Neural cell (in vitro differentiated cells): ENCODE measurements around the gene TLE4. TPM values are rescaled to one million over a fixed set of nuclear protein-coding genes. Genes with fewer than 3 reads are reported as not detected.

Experiments
- H2AFZ ChIP-seq: fragments of 200-600, 300-800 bp; sonication (generic), shearing (Covaris generic); 2 replicates; pipeline ENCODE4 v1.6.0; 2014; ENCODE audit warnings: low read depth, mild to moderate bottlenecking, antibody characterized with exemption, low read length, moderate library complexity
- H3F3A ChIP-seq: fragments of 200-600 bp; shearing (Covaris generic); 2 replicates; pipeline ENCODE4 v1.6.1; 2016; ENCODE audit warnings: mild to moderate bottlenecking, moderate library complexity, mixed read lengths, antibody characterized with exemption, low read length; ENCODE audit not compliant: insufficient read depth, poor library complexity, severe bottlenecking
- H3K27ac ChIP-seq: fragments of 200-600, 300-800 bp; sonication (generic), shearing (Covaris generic); 2 replicates; pipeline ENCODE4 v1.5.1; 2014; ENCODE audit warnings: mild to moderate bottlenecking, low read length, moderate library complexity
- H3K27me3 ChIP-seq: fragments of 300-800, 200-600 bp; sonication (generic), shearing (Covaris generic); 2 replicates; pipeline ENCODE4 v1.6.0; 2014; ENCODE audit warnings: mild to moderate bottlenecking, low read depth, low read length, moderate library complexity; ENCODE audit not compliant: insufficient read depth
- H3K36me3 ChIP-seq: fragments of 300-800, 200-600 bp; sonication (generic), shearing (Covaris generic); 2 replicates; pipeline ENCODE4 v1.5.1; 2014; ENCODE audit warnings: mild to moderate bottlenecking, antibody characterized with exemption, low read length, moderate library complexity; ENCODE audit not compliant: insufficient read depth
- H3K4me2 ChIP-seq: fragments of 300-800, 200-600 bp; sonication (generic), shearing (Covaris generic); 2 replicates; pipeline ENCODE4 v1.6.0; 2014; ENCODE audit warnings: mild to moderate bottlenecking, low read length
- H3K4me3 ChIP-seq: fragments of 300-800, 200-600 bp; sonication (generic), shearing (Covaris generic); 2 replicates; pipeline ENCODE4 v1.5.1; 2014; ENCODE audit warnings: mild to moderate bottlenecking, low read length, moderate library complexity
- H3K79me2 ChIP-seq: fragments of 200-600 bp; shearing (Covaris generic); replicated peaks from 2 replicates; pipeline ENCODE4 v1.6.0; 2014; ENCODE audit warnings: mild to moderate bottlenecking, low read length, moderate library complexity; ENCODE audit not compliant: insufficient read depth
- H3K9ac ChIP-seq: fragments of 300-800, 200-600 bp; sonication (generic), shearing (Covaris generic); 2 replicates; pipeline ENCODE4 v1.6.1; 2016; ENCODE audit warnings: mild to moderate bottlenecking, low read length, mixed read lengths
- H3K9me2 ChIP-seq: fragments of 200-600 bp; shearing (Covaris generic); 2 replicates; pipeline ENCODE4 v1.6.1; 2016; ENCODE audit warnings: mild to moderate bottlenecking, low read length, mixed read lengths; ENCODE audit not compliant: insufficient read depth
- H3K9me3 ChIP-seq: fragments of 200-600, 300-800 bp; sonication (generic), shearing (Covaris generic); 2 replicates; pipeline ENCODE4 v1.6.1; 2016; ENCODE audit warnings: mild to moderate bottlenecking, mixed run types, low read length, moderate library complexity, mixed read lengths
- H4K20me1 ChIP-seq: fragments of 200-600 bp; shearing (Covaris generic); 2 replicates; pipeline ENCODE4 v1.6.1; 2016; ENCODE audit warnings: mild to moderate bottlenecking, mixed run types; ENCODE audit not compliant: insufficient read depth
- CTCF ChIP-seq: fragments of 450-650 bp; IDR thresholded peaks from 2 replicates; pipeline ENCODE4 v1.5.1; 2014; ENCODE audit warnings: antibody characterized with exemption, mild to moderate bottlenecking, moderate library complexity; ENCODE audit not compliant: poor library complexity, severe bottlenecking
- EP300 ChIP-seq: fragments of 450-650 bp; conservative IDR thresholded peaks from 2 replicates; pipeline ENCODE4 v1.6.1; 2014; ENCODE audit warnings: antibody characterized with exemption, mild to moderate bottlenecking, moderate library complexity; ENCODE audit not compliant: poor library complexity, severe bottlenecking
- EZH2 ChIP-seq: fragments of 200-600, 300-800 bp; shearing (Covaris generic), sonication (generic); IDR thresholded peaks from 2 replicates; pipeline ENCODE4 v1.6.1; 2014; ENCODE audit warnings: antibody characterized with exemption, low read length, borderline replicate concordance, mild to moderate bottlenecking; ENCODE audit not compliant: insufficient read depth, poor library complexity, severe bottlenecking
- MXI1 ChIP-seq: fragments of 450-650 bp; conservative IDR thresholded peaks from 2 replicates; pipeline ENCODE4 v1.6.1; 2014; ENCODE audit warnings: antibody characterized with exemption, mild to moderate bottlenecking; ENCODE audit not compliant: poor library complexity, severe bottlenecking
- POLR2AphosphoS5 ChIP-seq: IDR thresholded peaks from 2 replicates; pipeline ENCODE4 v1.6.1; 2012
- RAD21 ChIP-seq: fragments of 450-650 bp; conservative IDR thresholded peaks from 2 replicates; pipeline ENCODE4 v1.6.1; 2014; ENCODE audit warnings: antibody characterized with exemption, mild to moderate bottlenecking, moderate library complexity
- REST ChIP-seq: IDR thresholded peaks from 2 replicates; pipeline ENCODE4 v1.6.1; 2012; ENCODE audit warnings: borderline replicate concordance
- SMC3 ChIP-seq: fragments of 450-650 bp; conservative IDR thresholded peaks from 2 replicates; pipeline ENCODE4 v1.6.1; 2014; ENCODE audit warnings: antibody characterized with exemption, mild to moderate bottlenecking, moderate library complexity; ENCODE audit not compliant: poor library complexity
- TAF1 ChIP-seq: IDR thresholded peaks from 2 replicates; pipeline ENCODE4 v1.6.1; 2012; ENCODE audit warnings: low read depth
- polyA plus RNA-seq: library from polyadenylated mRNA; depleted of rRNA; stranded (reverse); fragments of >200 nt; gene quantifications from 2 replicates; pipeline ENCODE4 v1.2.3, GENCODE V29; 2014

Gene TLE4
- polyA plus RNA-seq, 1 donor from 2014 or later = 143 TPM

GRCh38 chr9:79694676-79695400, 123.1 kb downstream of the TLE4 start:
- no peaks in the 10 kb centered on the region for H3F3A ChIP-seq
- H3K9me3 ChIP-seq = no peaks in the 10 kb centered on the region
- TF ChIP-seq REST = no peak
- no peak for TF ChIP-seq SMC3
- no peak for TF ChIP-seq MXI1
- no peak for TF ChIP-seq TAF1
- TF ChIP-seq POLR2AphosphoS5 = no peak
- no peak for TF ChIP-seq RAD21
- no peak for TF ChIP-seq EP300
- TF ChIP-seq CTCF = no peak
- no peak for TF ChIP-seq EZH2
- no peak overlapping the region for H3K9ac ChIP-seq
- peaks cover 9% of the 10 kb centered on the region for H3K36me3 ChIP-seq
- H3K27ac ChIP-seq = no peak overlapping the region
- H3K27me3 ChIP-seq = no peaks in the 10 kb centered on the region
- H3K4me3 ChIP-seq = no peak overlapping the region
- H2AFZ ChIP-seq = no peak overlapping the region
- H4K20me1 ChIP-seq = peaks cover 6% of the 10 kb centered on the region
- no peak overlapping the region for H3K4me2 ChIP-seq
- H3K79me2 ChIP-seq = peaks cover 34% of the 10 kb centered on the region
- no peaks in the 10 kb centered on the region for H3K9me2 ChIP-seq

GRCh38 chr9:79695531-79696175, 123.9 kb downstream of the TLE4 start:
- peaks cover 6% of the 10 kb centered on the region for H4K20me1 ChIP-seq

More at GRCh38 chr9:79695531-79696175, 123.9 kb downstream of the TLE4 start:
- Histone ChIP-seq H3K9ac (no peak overlapping the region), H3K4me2 (no peak overlapping the region), H3K79me2 (peaks cover 35% of the 10 kb centered on the region), H3K27me3 (no peaks in the 10 kb centered on the region), H3K36me3 (peaks cover 9% of the 10 kb centered on the region), H3F3A (no peaks in the 10 kb centered on the region), H3K27ac (no peak overlapping the region), H2AFZ (no peak overlapping the region), H3K9me2 (no peaks in the 10 kb centered on the region), H3K4me3 (no peak overlapping the region), H3K9me3 (no peaks in the 10 kb centered on the region)
- no peak for TF ChIP-seq REST
- TF ChIP-seq MXI1 = no peak
- no peak for TF ChIP-seq POLR2AphosphoS5
- TF ChIP-seq EZH2 = no peak
- TF ChIP-seq SMC3 = no peak
- no peak for TF ChIP-seq TAF1
- no peak for TF ChIP-seq RAD21
- TF ChIP-seq CTCF = no peak
- TF ChIP-seq EP300 = no peak
